Ammon's horn (tissue), 1 donor: ENCODE data around the gene A3GALT2.
A peak's percentile ranks its signal among the peaks of the same experiment; 100 is the strongest.

Source experiments
- DNase-seq: peaks from one replicate; pipeline ENCODE4 v3.0.0-alpha.2; 2016; ENCODE audit warnings: low spot score

Gene A3GALT2

GRCh38 chr1:33332357-33332789 lies 11.5 kb upstream of the A3GALT2 start:
- DNase-seq, result no peak

- DNase-seq, result no peak
These were observed 10.8 kb upstream of the A3GALT2 start for GRCh38 chr1:33331444-33332356.

GRCh38 chr1:33330906-33331305 lies 10.0 kb upstream of the A3GALT2 start:
- DNase-seq, result no peak

- DNase-seq, result no peak
These were observed 9.5 kb upstream of the A3GALT2 start for GRCh38 chr1:33330361-33330890.

- DNase-seq, result no peak
These were observed 8.9 kb upstream of the A3GALT2 start for GRCh38 chr1:33329600-33330305.

- no peak for DNase-seq
These were observed 7.9 kb upstream of the A3GALT2 start for GRCh38 chr1:33328817-33329216.

- DNase-seq, result peak; percentile 75
These were observed 6.9 kb upstream of the A3GALT2 start for GRCh38 chr1:33327587-33328325.

GRCh38 chr1:33326785-33327184 lies 5.9 kb upstream of the A3GALT2 start:
- no peak for DNase-seq

GRCh38 chr1:33324677-33325575 lies 4.0 kb upstream of the A3GALT2 start:
- DNase-seq, result no peak

- no peak for DNase-seq
These were observed 3.0 kb upstream of the A3GALT2 start for GRCh38 chr1:33323663-33324477.

GRCh38 chr1:33322870-33323585 lies 2.1 kb upstream of the A3GALT2 start:
- DNase-seq, result no peak

GRCh38 chr1:33322109-33322508 lies 1.2 kb upstream of the A3GALT2 start:
- DNase-seq, result no peak

GRCh38 chr1:33321178-33321577 lies 280 bp upstream of the A3GALT2 start:
- DNase-seq, result no peak

GRCh38 chr1:33319949-33320618 lies 814 bp downstream of the A3GALT2 start:
- no peak for DNase-seq

GRCh38 chr1:33319186-33319948 lies 1.5 kb downstream of the A3GALT2 start:
- no peak for DNase-seq

GRCh38 chr1:33317946-33318345 lies 3.0 kb downstream of the A3GALT2 start:
- no peak for DNase-seq

- no peak for DNase-seq
These were observed 3.5 kb downstream of the A3GALT2 start for GRCh38 chr1:33317354-33317753.

GRCh38 chr1:33316601-33317000 lies 4.3 kb downstream of the A3GALT2 start:
- no peak for DNase-seq
